Spleen (tissue), 11 donors: ENCODE results near the gene TMED7. TPM values are rescaled to one million over a fixed set of nuclear protein-coding genes. Genes with fewer than 3 reads are reported as not detected.

Experiments used
- DNase-seq: peaks from one replicate; pipeline ENCODE4 v3.0.0-alpha.2; 2020
- H3K27ac ChIP-seq, 8 donors: fragments of 200-600 bp; sonication (generic) in 7 of 8; 1 replicate in 4 of 8; 2 replicates in 4 of 8; pipeline versions ENCODE4 v1.5.0 to v1.8.0; 2016 to 2021; ENCODE audit warnings: inconsistent platforms in 4 of 8, mild to moderate bottlenecking in 4 of 8, moderate library complexity in 1 of 8
- H3K27me3 ChIP-seq, 7 donors: fragments of 200-600 bp; sonication (generic) in 6 of 7; replicated peaks in 1 of 7; 1 replicate in 4 of 7; 2 replicates in 3 of 7; pipeline versions ENCODE4 v1.5.0 to v1.8.0; 2016 to 2021; ENCODE audit warnings: inconsistent platforms in 3 of 7, mild to moderate bottlenecking in 1 of 7
- H3K36me3 ChIP-seq, 6 donors: fragments of 200-600 bp; sonication (generic) in 5 of 6; 1 replicate in 4 of 6; 2 replicates in 2 of 6; pipeline versions ENCODE4 v1.5.0 to v1.8.0; 2016 to 2021; ENCODE audit warnings: inconsistent platforms in 2 of 6
- H3K4me1 ChIP-seq, 6 donors: fragments of 200-600 bp; sonication (generic) in 5 of 6; 1 replicate in 3 of 6; 2 replicates in 3 of 6; pipeline versions ENCODE4 v1.5.0 to v1.8.0; 2016 to 2021; ENCODE audit warnings: inconsistent platforms in 3 of 6
- H3K4me3 ChIP-seq, 8 donors: fragments of 200-600 bp; sonication (generic) in 7 of 8; 1 replicate in 4 of 8; 2 replicates in 4 of 8; pipeline versions ENCODE4 v1.5.0 to v1.8.0; 2016 to 2021; ENCODE audit warnings: inconsistent platforms in 4 of 8, mild to moderate bottlenecking in 4 of 8, moderate library complexity in 2 of 8
- H3K9me3 ChIP-seq, 8 donors: fragments of 200-600 bp; sonication (generic) in 7 of 8; 1 replicate in 4 of 8; 2 replicates in 4 of 8; pipeline versions ENCODE4 v1.5.0 to v1.8.0; 2016 to 2021; ENCODE audit warnings: inconsistent platforms in 4 of 8
- POLR2A ChIP-seq, 3 donors: fragments of 450-650 bp; IDR thresholded peaks; one replicate each; pipeline ENCODE4 v1.5.1; 2017; ENCODE audit warnings: antibody characterized with exemption in 3 of 3, mild to moderate bottlenecking in 1 of 3
- POLR2AphosphoS5 ChIP-seq, 3 donors: sonication (generic); formaldehyde crosslinking; IDR thresholded peaks; one replicate each; pipeline ENCODE4 v1.5.1; 2017; ENCODE audit warnings: antibody characterized with exemption in 3 of 3
- WGBS, 5 donors: extraction: QIAGEN DNeasy Blood & Tissue Kit in 3 of 5; methylation state at CpG; one replicate each; pipeline versions ENCODE4 v1.1.5 to v1.1.7; 2013 to 2018; 5-methylcytosine and 5-hydroxymethylcytosine counted together
- intact Hi-C: fragments of 100-400 bp; cut with DNase I; formaldehyde crosslinking; loops from one replicate; pipeline ENCODE4 v1.15.0; 2023; ENCODE audit warnings: low total_unique reads
- polyA plus RNA-seq, 3 donors: library from polyadenylated mRNA; stranded (reverse); fragments of 200-250 nt; gene quantifications; one replicate each; pipeline ENCODE4 v1.2.1, GENCODE V29; 2013
- total RNA-seq, 7 donors: library from RNA; depleted of rRNA in 3 of 7; stranded (reverse); fragments of >200 nt in 3 of 7; fragmentation: NEBNext Ultra II Directional in 4 of 7; extraction: Animal tissue kit (Norgen Biotek cat#: 25700) in 4 of 7; gene quantifications; one replicate each; pipeline versions ENCODE4 v1.1.0 to v1.2.1, GENCODE V29; 2016 to 2021
- TF ChIP-seq, protein P1 (sequence below), 11 experiments: fragments of 200-600 bp in 7 of 11; fragments of 450-650 bp in 4 of 11; sonication (generic) in 4 of 11; IDR thresholded peaks in 8 of 11; conservative IDR thresholded peaks in 3 of 11; 1 replicate in 7 of 11; 2 replicates in 4 of 11; pipeline versions ENCODE4 v1.4.0 to v1.8.0; 2016 to 2021; ENCODE audit warnings: antibody characterized with exemption in 11 of 11, inconsistent platforms in 4 of 11, mild to moderate bottlenecking in 1 of 11
- donor health status: healthy with polysubstance abuse.
- donor health status: DM: no; HTN: no; CAD: no; lungs with moderate emphysema.
- donor health status: DM: no; HTN: no; CAD: no.
- donor health status: Bipolar disorder and iron deficiency.
- donor health status: healthy.
- donor health status: DM: no; HTN: no; CAD: no.
- donor health status: DM: yes; HTN: yes; CAD: no.

Gene TMED7
- total and polyA plus RNA-seq, 10 donors: 8.4 to 70.9 (median 64.6) TPM

DNA sequence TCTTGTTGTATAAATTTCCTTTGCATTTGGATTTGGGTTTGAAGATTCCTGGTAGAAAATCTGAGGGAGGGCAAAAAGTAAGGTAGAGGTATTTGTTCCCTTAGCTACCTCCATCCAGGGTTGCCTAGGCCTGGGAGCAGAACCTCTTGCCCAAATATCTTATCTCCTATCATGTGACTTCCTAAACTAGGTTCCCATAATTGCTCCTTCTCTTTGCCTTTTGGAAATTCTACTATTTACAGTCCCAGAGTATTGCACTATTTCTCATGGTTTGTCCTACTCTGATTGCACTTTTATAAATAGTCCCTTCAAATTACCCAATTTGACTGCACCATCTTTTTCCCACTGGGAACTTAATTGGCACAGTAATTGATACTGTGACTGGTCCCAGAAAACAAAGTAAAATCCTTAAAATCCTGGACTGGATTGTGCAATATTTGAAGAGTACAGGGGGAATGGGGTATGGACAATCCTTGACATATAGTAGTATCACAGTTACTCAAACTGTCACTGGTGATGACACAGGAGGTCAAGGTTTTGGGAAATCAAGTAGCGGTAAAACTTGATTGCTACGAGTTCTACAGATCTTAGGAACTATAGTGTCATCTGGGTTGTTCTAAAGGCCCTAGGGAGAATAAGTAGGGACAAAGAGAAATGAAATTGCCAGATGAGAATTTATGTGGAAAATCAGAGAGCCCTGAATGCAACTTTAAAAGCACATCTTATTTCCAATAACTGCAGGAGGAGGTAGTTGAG is 31.5 kb upstream of the TMED7 start:
- peaks cover 0 to 5% (median 0%) of the 10 kb centered on the region in 7 donors for H3K27me3 ChIP-seq
- no peak overlapping the region for H3K4me3 ChIP-seq
- 73 to 88% (median 84%) methylated on average over 2 of the region's 2 CpGs for WGBS, 5 donors
- DNase-seq: no peak
- TF ChIP-seq POLR2AphosphoS5 (IDR thresholded peaks at IDR 0.05) (no peak), POLR2A (IDR thresholded peaks at IDR 0.05) (no peak)
- TF ChIP-seq, protein P1, sequence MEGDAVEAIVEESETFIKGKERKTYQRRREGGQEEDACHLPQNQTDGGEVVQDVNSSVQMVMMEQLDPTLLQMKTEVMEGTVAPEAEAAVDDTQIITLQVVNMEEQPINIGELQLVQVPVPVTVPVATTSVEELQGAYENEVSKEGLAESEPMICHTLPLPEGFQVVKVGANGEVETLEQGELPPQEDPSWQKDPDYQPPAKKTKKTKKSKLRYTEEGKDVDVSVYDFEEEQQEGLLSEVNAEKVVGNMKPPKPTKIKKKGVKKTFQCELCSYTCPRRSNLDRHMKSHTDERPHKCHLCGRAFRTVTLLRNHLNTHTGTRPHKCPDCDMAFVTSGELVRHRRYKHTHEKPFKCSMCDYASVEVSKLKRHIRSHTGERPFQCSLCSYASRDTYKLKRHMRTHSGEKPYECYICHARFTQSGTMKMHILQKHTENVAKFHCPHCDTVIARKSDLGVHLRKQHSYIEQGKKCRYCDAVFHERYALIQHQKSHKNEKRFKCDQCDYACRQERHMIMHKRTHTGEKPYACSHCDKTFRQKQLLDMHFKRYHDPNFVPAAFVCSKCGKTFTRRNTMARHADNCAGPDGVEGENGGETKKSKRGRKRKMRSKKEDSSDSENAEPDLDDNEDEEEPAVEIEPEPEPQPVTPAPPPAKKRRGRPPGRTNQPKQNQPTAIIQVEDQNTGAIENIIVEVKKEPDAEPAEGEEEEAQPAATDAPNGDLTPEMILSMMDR (IDR thresholded peaks at IDR 0.05 in 8 of 11, conservative IDR thresholded peaks at IDR 0.05 in 3 of 11): no peak
- intact Hi-C loops: no loop called here
- peaks cover 0 to 11% (median 0%) of the 10 kb centered on the region in 8 donors for H3K9me3 ChIP-seq
- H3K27ac ChIP-seq: no peak overlapping the region
- H3K4me1 ChIP-seq: no peaks in the 10 kb centered on the region
- H3K36me3 ChIP-seq: no peaks in the 10 kb centered on the region

DNA sequence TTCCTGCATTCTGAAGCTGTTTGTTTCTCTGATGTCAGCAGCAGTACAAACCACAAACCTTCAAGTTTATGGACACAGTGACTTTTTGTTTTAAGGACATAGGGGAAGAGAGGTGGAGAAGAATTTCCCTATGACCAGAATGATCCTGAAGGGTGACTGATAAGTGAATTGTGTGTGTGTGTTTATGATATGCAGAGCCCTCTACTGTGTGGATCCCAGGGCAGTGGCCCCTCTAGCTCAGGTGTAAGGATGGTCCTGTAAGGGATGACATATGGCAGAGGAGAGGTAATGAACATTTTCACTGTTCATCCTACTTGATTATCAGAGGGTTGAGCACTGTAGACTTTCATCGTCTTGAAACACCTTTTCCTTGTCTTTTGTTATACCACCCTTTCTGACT is 30.6 kb upstream of the TMED7 start:
- Histone ChIP-seq H3K4me1 (no peaks in the 10 kb centered on the region), H3K36me3 (no peaks in the 10 kb centered on the region), H3K27ac (no peak overlapping the region), H3K4me3 (no peak overlapping the region), H3K9me3 (peaks cover 0 to 11% (median 0%) of the 10 kb centered on the region in 8 donors), H3K27me3 (peaks cover 0 to 5% (median 0%) of the 10 kb centered on the region in 7 donors)
- no peak for DNase-seq
- 89 to 100% (median 94%) methylated on average over 1 of the region's 1 CpG for WGBS, 5 donors
- TF ChIP-seq POLR2A (IDR thresholded peaks at IDR 0.05) (no peak), POLR2AphosphoS5 (IDR thresholded peaks at IDR 0.05) (no peak)
- TF ChIP-seq, protein P1 (IDR thresholded peaks at IDR 0.05 in 8 of 11, conservative IDR thresholded peaks at IDR 0.05 in 3 of 11): no peak
- intact Hi-C loops: no loop called here

DNA sequence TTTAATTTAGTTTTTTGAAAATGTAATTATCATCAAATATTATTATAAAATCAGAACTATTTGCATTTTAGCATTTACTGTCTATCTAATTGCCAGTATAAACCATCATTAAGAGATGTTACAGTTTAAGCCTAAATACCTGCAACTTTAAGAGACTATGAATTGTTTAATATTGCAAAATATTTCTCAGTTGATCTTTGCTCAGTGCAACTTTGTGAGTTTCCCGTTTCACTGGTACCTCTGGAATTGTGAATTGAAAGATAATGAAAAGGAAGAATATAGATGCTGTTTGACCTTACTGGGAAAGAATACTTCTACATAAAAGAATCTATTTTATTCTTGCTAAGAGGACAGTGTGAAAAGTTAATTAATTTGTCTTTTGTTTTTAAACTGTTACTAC is 30.2 kb upstream of the TMED7 start:
- no peak for DNase-seq
- intact Hi-C loops: no loop called here
- 80 to 96% (median 82%) methylated on average over 1 of the region's 1 CpG for WGBS, 5 donors
- H3K36me3 ChIP-seq: no peaks in the 10 kb centered on the region
- H3K27me3 ChIP-seq: peaks cover 0 to 5% (median 0%) of the 10 kb centered on the region in 7 donors
- H3K4me1 ChIP-seq: no peaks in the 10 kb centered on the region
- TF ChIP-seq POLR2AphosphoS5 (IDR thresholded peaks at IDR 0.05): no peak
- TF ChIP-seq POLR2A (IDR thresholded peaks at IDR 0.05): no peak
- TF ChIP-seq, protein P1 (IDR thresholded peaks at IDR 0.05 in 8 of 11, conservative IDR thresholded peaks at IDR 0.05 in 3 of 11): no peak
- H3K4me3 ChIP-seq: no peak overlapping the region
- H3K9me3 ChIP-seq: peaks cover 0 to 11% (median 0%) of the 10 kb centered on the region in 8 donors
- no peak overlapping the region for H3K27ac ChIP-seq

DNA sequence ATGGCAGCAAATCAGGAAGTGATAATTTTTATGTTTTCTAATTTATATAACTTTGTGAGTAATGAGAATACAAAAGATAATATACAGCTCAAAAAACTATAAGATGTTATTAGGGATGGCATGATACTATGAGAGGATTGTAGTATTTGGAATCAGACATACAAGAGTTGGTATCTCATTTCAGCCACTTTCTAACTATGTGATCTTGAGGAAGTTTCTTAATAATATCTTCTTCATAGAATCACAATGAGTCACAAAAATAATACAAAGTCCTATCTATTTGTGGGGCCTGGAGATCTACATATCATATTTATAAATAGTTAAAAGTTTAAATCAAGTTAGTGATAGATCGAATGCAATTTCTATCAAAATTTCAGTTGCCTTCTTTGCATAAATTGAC is 23.7 kb upstream of the TMED7 start:
- Histone ChIP-seq H3K4me3 (no peak overlapping the region), H3K9me3 (no peaks in the 10 kb centered on the region), H3K27me3 (no peaks in the 10 kb centered on the region), H3K36me3 (no peaks in the 10 kb centered on the region), H3K4me1 (no peaks in the 10 kb centered on the region), H3K27ac (no peak overlapping the region)
- intact Hi-C loops: no loop called here
- DNase-seq: no peak
- TF ChIP-seq, protein P1 (IDR thresholded peaks at IDR 0.05 in 8 of 11, conservative IDR thresholded peaks at IDR 0.05 in 3 of 11): no peak
- TF ChIP-seq POLR2A (IDR thresholded peaks at IDR 0.05) (no peak), POLR2AphosphoS5 (IDR thresholded peaks at IDR 0.05) (no peak)
- 95 to 100% (median 98%) methylated on average over 1 of the region's 1 CpG for whole genome bisulfite sequencing, 5 donors
